Uterus (tissue), 2 donors: Measurements from ENCODE around the gene SYTL4.

Experiments
- CTCF ChIP-seq, 4 experiments: fragments of 200-600 bp in 2 of 4; fragments of 450-650 bp in 2 of 4; sonication (generic) in 2 of 4; IDR thresholded peaks; one replicate each; pipeline ENCODE4 v1.5.1; 2016 to 2019; ENCODE audit warnings: antibody characterized with exemption in 4 of 4, mild to moderate bottlenecking in 2 of 4, moderate library complexity in 1 of 4
- POLR2A ChIP-seq, 2 donors: fragments of 450-650 bp; IDR thresholded peaks; one replicate each; pipeline ENCODE4 v1.6.1; 2016; ENCODE audit warnings: antibody characterized with exemption in 2 of 2, mild to moderate bottlenecking in 1 of 2, moderate library complexity in 1 of 2

DNA sequence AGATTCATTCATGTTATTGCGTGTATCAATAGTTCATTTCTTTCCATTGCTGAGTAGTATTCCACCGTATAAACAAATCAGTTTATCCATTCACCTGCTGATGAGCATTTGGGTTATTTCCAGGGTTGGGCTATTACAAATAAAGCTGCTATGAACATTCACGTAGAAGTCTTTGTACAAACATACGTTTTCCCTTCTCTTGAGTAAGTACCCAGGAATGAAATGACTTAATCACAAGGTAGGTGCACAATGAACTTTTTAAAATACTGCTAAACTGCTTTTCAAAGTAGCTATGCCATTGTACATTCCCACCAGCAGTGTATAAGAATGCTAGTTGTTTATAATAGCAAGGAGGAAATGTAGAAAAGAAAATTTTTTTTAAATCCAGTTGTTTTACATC, 35.9 kb downstream of the SYTL4 start:
- TF ChIP-seq POLR2A (IDR thresholded peaks at IDR 0.05) (no peak), CTCF (IDR thresholded peaks at IDR 0.05) (no peak)
